ENCODE data around the gene PLCXD1.
"Not testable (repeated sequence)": the region's sequence is repeated elsewhere in the genome, so short reads cannot be mapped to it uniquely, and the experiment has no call there.

PLCXD1 gene

GRCh38 chrX:324664-325063, 43.5 kb downstream of the PLCXD1 start:
- not testable (repeated sequence) for H3K4me3 ChIP-seq (ENCODE audit: low read depth, low read length, poor library complexity, severe bottlenecking); H3K9ac ChIP-seq (ENCODE audit: low read length); H3K9me3 ChIP-seq (ENCODE audit: low read length); H3K27me3 ChIP-seq (ENCODE audit: insufficient read depth, low read length); H2AFZ ChIP-seq (ENCODE audit: low read length); H3K9me2 ChIP-seq (ENCODE audit: low read depth, low read length); H3K36me3 ChIP-seq (ENCODE audit: insufficient read depth, low read length); H4K20me1 ChIP-seq (ENCODE audit: insufficient read depth, low read length); H3K4me2 ChIP-seq (ENCODE audit: low read length); H3F3A ChIP-seq (ENCODE audit: insufficient read depth, low read length); H3K79me2 ChIP-seq (ENCODE audit: insufficient read depth, low read length); H3K27ac ChIP-seq (ENCODE audit: low read depth, low read length, poor library complexity, severe bottlenecking)
- TF ChIP-seq, protein P1, sequence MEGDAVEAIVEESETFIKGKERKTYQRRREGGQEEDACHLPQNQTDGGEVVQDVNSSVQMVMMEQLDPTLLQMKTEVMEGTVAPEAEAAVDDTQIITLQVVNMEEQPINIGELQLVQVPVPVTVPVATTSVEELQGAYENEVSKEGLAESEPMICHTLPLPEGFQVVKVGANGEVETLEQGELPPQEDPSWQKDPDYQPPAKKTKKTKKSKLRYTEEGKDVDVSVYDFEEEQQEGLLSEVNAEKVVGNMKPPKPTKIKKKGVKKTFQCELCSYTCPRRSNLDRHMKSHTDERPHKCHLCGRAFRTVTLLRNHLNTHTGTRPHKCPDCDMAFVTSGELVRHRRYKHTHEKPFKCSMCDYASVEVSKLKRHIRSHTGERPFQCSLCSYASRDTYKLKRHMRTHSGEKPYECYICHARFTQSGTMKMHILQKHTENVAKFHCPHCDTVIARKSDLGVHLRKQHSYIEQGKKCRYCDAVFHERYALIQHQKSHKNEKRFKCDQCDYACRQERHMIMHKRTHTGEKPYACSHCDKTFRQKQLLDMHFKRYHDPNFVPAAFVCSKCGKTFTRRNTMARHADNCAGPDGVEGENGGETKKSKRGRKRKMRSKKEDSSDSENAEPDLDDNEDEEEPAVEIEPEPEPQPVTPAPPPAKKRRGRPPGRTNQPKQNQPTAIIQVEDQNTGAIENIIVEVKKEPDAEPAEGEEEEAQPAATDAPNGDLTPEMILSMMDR (IDR thresholded peaks at IDR 0.05; ENCODE audit: low read length) = peak; percentile 10; the same call in 1 of the 2 replicates
- H3K4me1 ChIP-seq (ENCODE audit: insufficient read depth, low read length, severe bottlenecking) = peaks cover 12% of the 10 kb centered on the region

DNA sequence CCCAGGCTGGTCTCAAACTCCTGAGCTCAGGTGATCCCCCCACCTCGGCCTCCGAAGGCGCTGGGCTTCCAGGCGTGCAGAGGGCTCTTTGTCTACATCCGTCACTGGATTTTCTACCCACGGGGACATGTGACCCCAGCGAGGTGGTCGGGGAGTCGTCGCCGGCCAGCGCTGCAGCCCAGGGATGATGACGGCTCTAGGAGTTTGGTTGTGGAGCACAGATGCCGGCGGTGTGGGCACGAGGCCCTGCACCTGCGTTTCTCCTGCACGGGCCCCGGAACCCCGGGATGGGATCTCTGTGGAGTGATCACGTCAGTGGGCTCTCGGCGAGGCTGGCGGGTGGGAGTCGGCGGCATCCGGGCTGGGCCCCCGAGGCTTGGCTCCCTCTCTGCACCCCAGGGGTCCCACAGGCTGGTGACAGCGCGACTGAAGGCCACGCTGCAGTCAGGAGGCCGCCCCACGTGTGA, 46.5 kb downstream of the PLCXD1 start:
- peaks cover 3% of the 10 kb centered on the region for H3K36me3 ChIP-seq (ENCODE audit: insufficient read depth, low read length)
- peaks cover 4% of the 10 kb centered on the region for H3K4me1 ChIP-seq (ENCODE audit: insufficient read depth, low read length, severe bottlenecking)
- no peak overlapping the region for H3K4me2 ChIP-seq (ENCODE audit: low read length)
- H3K79me2 ChIP-seq (ENCODE audit: insufficient read depth, low read length) = no peaks in the 10 kb centered on the region
- H2AFZ ChIP-seq (ENCODE audit: low read length) = no peak overlapping the region
- H3K9me3 ChIP-seq (ENCODE audit: low read length) = no peaks in the 10 kb centered on the region
- no peak overlapping the region for H3K27ac ChIP-seq (ENCODE audit: low read depth, low read length, poor library complexity, severe bottlenecking)
- H3K4me3 ChIP-seq (ENCODE audit: low read depth, low read length, poor library complexity, severe bottlenecking) = no peak overlapping the region
- peaks cover 5% of the 10 kb centered on the region; the same call in 1 of the 2 replicates for H3F3A ChIP-seq (ENCODE audit: insufficient read depth, low read length)
- no peaks in the 10 kb centered on the region for H3K9me2 ChIP-seq (ENCODE audit: low read depth, low read length)
- no peaks in the 10 kb centered on the region for H4K20me1 ChIP-seq (ENCODE audit: insufficient read depth, low read length)
- no peak overlapping the region for H3K9ac ChIP-seq (ENCODE audit: low read length)
- H3K27me3 ChIP-seq (ENCODE audit: insufficient read depth, low read length) = no peaks in the 10 kb centered on the region
- TF ChIP-seq, protein P1 (IDR thresholded peaks at IDR 0.05; ENCODE audit: low read length) = no peak
- no peak for TF ChIP-seq EZH2 (IDR thresholded peaks at IDR 0.05; ENCODE audit: borderline replicate concordance, low read length)

DNA sequence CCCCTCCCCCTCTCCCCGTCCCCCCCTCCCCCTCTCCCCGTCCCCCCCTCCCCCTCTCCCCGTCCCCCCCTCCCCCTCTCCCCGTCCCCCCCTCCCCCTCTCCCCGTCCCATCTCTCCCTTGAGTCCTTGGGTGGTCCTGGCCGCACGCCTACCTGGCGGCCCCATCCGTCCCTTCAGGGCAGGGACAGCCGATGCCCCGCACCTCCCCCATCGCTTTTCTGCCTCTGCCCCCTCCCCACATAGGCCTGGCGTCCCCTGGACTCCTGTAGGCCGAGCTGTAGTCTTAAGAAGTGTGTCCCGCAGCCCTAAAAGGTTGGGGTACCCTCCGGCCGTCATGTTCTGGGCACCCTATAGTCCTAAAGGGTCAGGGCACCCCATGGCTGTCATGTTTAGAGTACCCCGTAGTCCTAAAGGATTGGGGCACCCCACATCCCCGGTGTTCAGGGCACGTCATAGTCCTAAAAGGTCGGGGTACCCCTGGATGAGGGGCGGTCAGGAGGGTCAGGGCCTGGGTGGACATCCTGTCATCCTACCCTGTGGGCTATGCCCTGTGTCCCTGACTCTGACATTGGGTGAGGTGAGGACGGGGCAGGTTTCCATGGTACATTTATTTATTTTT, 48.2 kb downstream of the PLCXD1 start:
- H3K9me3 ChIP-seq (ENCODE audit: low read length) = no peaks in the 10 kb centered on the region
- no peaks in the 10 kb centered on the region for H3K79me2 ChIP-seq (ENCODE audit: insufficient read depth, low read length)
- no peak overlapping the region for H3K4me2 ChIP-seq (ENCODE audit: low read length)
- H2AFZ ChIP-seq (ENCODE audit: low read length) = no peak overlapping the region
- H3K36me3 ChIP-seq (ENCODE audit: insufficient read depth, low read length) = peaks cover 20% of the 10 kb centered on the region
- no peaks in the 10 kb centered on the region for H3K9me2 ChIP-seq (ENCODE audit: low read depth, low read length)
- H3K4me1 ChIP-seq (ENCODE audit: insufficient read depth, low read length, severe bottlenecking) = peaks cover 4% of the 10 kb centered on the region
- H3K9ac ChIP-seq (ENCODE audit: low read length) = no peak overlapping the region
- TF ChIP-seq, protein P1 (IDR thresholded peaks at IDR 0.05; ENCODE audit: low read length) = no peak
- no peak for TF ChIP-seq EZH2 (IDR thresholded peaks at IDR 0.05; ENCODE audit: borderline replicate concordance, low read length)
- H3K27me3 ChIP-seq (ENCODE audit: insufficient read depth, low read length) = no peaks in the 10 kb centered on the region
- no peak overlapping the region for H3K4me3 ChIP-seq (ENCODE audit: low read depth, low read length, poor library complexity, severe bottlenecking)
- no peaks in the 10 kb centered on the region for H4K20me1 ChIP-seq (ENCODE audit: insufficient read depth, low read length)
- H3F3A ChIP-seq (ENCODE audit: insufficient read depth, low read length) = no peaks in the 10 kb centered on the region
- H3K27ac ChIP-seq (ENCODE audit: low read depth, low read length, poor library complexity, severe bottlenecking) = no peak overlapping the region

DNA sequence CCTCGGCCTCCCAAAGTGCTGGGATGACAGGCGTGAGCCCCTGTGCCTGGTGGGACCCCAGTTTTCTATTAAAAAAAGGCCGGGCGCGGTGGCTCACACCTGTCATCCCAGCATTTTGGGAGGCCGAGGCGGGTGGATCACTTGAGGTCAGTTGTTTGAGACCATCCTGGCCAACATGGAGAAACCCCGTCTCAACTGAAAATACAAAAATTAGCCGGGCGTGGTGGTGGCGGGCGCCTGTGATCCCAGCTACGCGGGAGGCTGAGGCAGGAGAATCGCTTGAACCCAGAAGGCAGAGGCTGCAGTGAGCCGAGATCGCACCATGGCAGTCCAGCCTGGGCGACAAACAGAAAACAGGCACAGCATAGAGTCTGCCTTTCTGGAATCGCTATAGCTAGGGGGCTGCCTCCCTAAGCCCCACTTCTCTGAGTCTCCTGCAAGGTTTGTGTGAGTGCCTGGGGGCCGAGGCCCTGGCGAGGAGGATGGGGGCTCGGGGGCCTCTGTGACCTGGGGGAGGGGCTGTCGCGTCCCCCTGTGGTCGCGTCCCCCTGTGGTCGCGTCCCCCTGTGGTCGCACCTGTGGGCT, 49.1 kb downstream of the PLCXD1 start:
- not testable (repeated sequence) for H3K9me2 ChIP-seq (ENCODE audit: low read depth, low read length); H3K79me2 ChIP-seq (ENCODE audit: insufficient read depth, low read length); H2AFZ ChIP-seq (ENCODE audit: low read length)

More for the DNA sequence above, 49.1 kb downstream of the PLCXD1 start:
- not testable (repeated sequence) for H3K9ac ChIP-seq (ENCODE audit: low read length); H3K4me2 ChIP-seq (ENCODE audit: low read length); H3K9me3 ChIP-seq (ENCODE audit: low read length); H3K27ac ChIP-seq (ENCODE audit: low read depth, low read length, poor library complexity, severe bottlenecking); H3K4me1 ChIP-seq (ENCODE audit: insufficient read depth, low read length, severe bottlenecking); H4K20me1 ChIP-seq (ENCODE audit: insufficient read depth, low read length); H3K27me3 ChIP-seq (ENCODE audit: insufficient read depth, low read length); H3K4me3 ChIP-seq (ENCODE audit: low read depth, low read length, poor library complexity, severe bottlenecking); H3F3A ChIP-seq (ENCODE audit: insufficient read depth, low read length)
- H3K36me3 ChIP-seq (ENCODE audit: insufficient read depth, low read length) = peaks cover 28% of the 10 kb centered on the region
